Endometrial microvascular endothelial cells (primary cell): ENCODE data around the gene AFF2. TPM values are rescaled to one million over a fixed set of nuclear protein-coding genes. Genes with fewer than 3 reads are reported as not detected.

Experiments used
- in situ Hi-C: cut with HindIII; loops from 2 replicates; pipeline ENCODE4 v1.10.0; 2017; ENCODE audit warnings: low sequenced_read_pairs, low pct_unique_long_range_greater_than_20kb; ENCODE audit errors: inconsistent ontology term
- total RNA-seq: library from RNA; depleted of rRNA; stranded (reverse); fragments of >200 nt; gene quantifications from one replicate; pipeline ENCODE4 v1.2.3, GENCODE V29; 2015; ENCODE audit errors: inconsistent ontology term

Gene AFF2
- total RNA-seq, 1 donor from 2014 or later: 0.19 TPM

- in situ Hi-C loops: no loop called here
Observed at GRCh38 chrX:148933881-148934280, 433.5 kb downstream of the AFF2 start.

- in situ Hi-C loops: no loop called here
Observed at GRCh38 chrX:148938348-148938747, 437.9 kb downstream of the AFF2 start.

GRCh38 chrX:148940411-148940996, 440.1 kb downstream of the AFF2 start:
- in situ Hi-C loops: no loop called here

- in situ Hi-C loops: no loop called here
Observed at GRCh38 chrX:148942754-148943153, 442.3 kb downstream of the AFF2 start.

GRCh38 chrX:148947399-148947975, 447.1 kb downstream of the AFF2 start:
- in situ Hi-C loops: no loop called here

- in situ Hi-C loops: no loop called here
Observed at GRCh38 chrX:148956352-148956751, 455.9 kb downstream of the AFF2 start.

- in situ Hi-C loops: no loop called here
Observed at GRCh38 chrX:148958901-148959300, 458.5 kb downstream of the AFF2 start.

- in situ Hi-C loops: no loop called here
Observed at GRCh38 chrX:148960060-148960459, 459.6 kb downstream of the AFF2 start.

GRCh38 chrX:148961985-148962384, 461.6 kb downstream of the AFF2 start:
- in situ Hi-C loops: no loop called here

- in situ Hi-C loops: no loop called here
Observed at GRCh38 chrX:148976571-148977400, 476.4 kb downstream of the AFF2 start.

- in situ Hi-C loops: no loop called here
Observed at GRCh38 chrX:148979786-148980185, 479.4 kb downstream of the AFF2 start.

- in situ Hi-C loops: no loop called here
Observed at GRCh38 chrX:148984238-148984637, 483.8 kb downstream of the AFF2 start.

GRCh38 chrX:148991502-148991901, 491.1 kb downstream of the AFF2 start:
- in situ Hi-C loops: no loop called here

- in situ Hi-C loops: no loop called here
Observed at GRCh38 chrX:148995661-148996060, 495.2 kb downstream of the AFF2 start.

- in situ Hi-C loops: no loop called here
Observed at GRCh38 chrX:149002320-149002719, 501.9 kb downstream of the AFF2 start.

GRCh38 chrX:149003863-149004660, 503.6 kb downstream of the AFF2 start:
- in situ Hi-C loops: no loop called here

GRCh38 chrX:149004936-149005335, 504.5 kb downstream of the AFF2 start:
- in situ Hi-C loops: no loop called here

- in situ Hi-C loops: no loop called here
Observed at GRCh38 chrX:149006235-149006634, 505.8 kb downstream of the AFF2 start.

- in situ Hi-C loops: no loop called here
Observed at GRCh38 chrX:149007423-149007822, 507.0 kb downstream of the AFF2 start.
